RWPE1 (cell line): Measurements from ENCODE around the gene BIRC3.

Experiments
- CTCF ChIA-PET: fragments of 350-600 bp; sonication (Branson Sonifier 250); formaldehyde crosslinking; extraction: SDS; loops from one replicate; lab custom pipeline; 2021; lab: Yijun Ruan, JAX
- POLR2A ChIA-PET: fragments of 400-600 bp; formaldehyde crosslinking; extraction: SDS; loops from one replicate; lab custom pipeline; 2020; ENCODE audit warnings: antibody characterized with exemption; ENCODE audit not compliant: low non-redundant PET; lab: Yijun Ruan, JAX
- DNase-seq: peaks from one replicate; pipeline ENCODE4 v3.0.0; 2012; ENCODE audit warnings: low spot score
- H3K27ac ChIP-seq: fragments of 450-650 bp; 2 replicates; pipeline ENCODE4 v1.5.1; 2017
- TF ChIP-seq, protein P1 (sequence below): fragments of 450-650 bp; conservative IDR thresholded peaks from 2 replicates; pipeline ENCODE4 v1.5.1; 2017; ENCODE audit warnings: low read depth, mild to moderate bottlenecking

The BIRC3 gene

DNA sequence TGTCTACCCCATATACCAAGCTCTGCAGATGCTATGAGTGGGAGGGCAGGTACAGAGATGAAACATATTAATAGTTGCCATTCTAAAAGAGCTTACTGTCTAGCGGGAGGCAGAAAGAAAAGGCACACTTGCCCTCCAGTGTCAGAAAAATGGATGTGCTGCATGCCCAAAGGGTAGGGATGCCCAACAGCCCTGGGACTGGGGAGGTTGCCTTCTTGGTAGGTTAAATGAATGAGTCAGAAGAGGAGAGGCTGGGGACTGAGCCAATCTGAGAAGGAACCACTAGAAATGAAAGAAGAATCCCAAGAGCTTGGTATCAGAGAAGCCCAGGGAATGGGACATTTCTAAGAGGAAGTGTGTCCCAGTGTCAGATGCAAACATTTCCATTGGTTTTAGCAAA is 1.2 kb downstream of the BIRC3 start:
- H3K27ac ChIP-seq = no peak overlapping the region
- ChIA-PET CTCF (interaction anchor here (1.3 kb wide), 1 partner anchor 23 kb away, joined by 4 read pairs; no protein-coding TSS in a partner anchor), POLR2A (no interaction called here)
- no peak for DNase-seq
- TF ChIP-seq, protein P1, sequence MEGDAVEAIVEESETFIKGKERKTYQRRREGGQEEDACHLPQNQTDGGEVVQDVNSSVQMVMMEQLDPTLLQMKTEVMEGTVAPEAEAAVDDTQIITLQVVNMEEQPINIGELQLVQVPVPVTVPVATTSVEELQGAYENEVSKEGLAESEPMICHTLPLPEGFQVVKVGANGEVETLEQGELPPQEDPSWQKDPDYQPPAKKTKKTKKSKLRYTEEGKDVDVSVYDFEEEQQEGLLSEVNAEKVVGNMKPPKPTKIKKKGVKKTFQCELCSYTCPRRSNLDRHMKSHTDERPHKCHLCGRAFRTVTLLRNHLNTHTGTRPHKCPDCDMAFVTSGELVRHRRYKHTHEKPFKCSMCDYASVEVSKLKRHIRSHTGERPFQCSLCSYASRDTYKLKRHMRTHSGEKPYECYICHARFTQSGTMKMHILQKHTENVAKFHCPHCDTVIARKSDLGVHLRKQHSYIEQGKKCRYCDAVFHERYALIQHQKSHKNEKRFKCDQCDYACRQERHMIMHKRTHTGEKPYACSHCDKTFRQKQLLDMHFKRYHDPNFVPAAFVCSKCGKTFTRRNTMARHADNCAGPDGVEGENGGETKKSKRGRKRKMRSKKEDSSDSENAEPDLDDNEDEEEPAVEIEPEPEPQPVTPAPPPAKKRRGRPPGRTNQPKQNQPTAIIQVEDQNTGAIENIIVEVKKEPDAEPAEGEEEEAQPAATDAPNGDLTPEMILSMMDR = no peak

DNA sequence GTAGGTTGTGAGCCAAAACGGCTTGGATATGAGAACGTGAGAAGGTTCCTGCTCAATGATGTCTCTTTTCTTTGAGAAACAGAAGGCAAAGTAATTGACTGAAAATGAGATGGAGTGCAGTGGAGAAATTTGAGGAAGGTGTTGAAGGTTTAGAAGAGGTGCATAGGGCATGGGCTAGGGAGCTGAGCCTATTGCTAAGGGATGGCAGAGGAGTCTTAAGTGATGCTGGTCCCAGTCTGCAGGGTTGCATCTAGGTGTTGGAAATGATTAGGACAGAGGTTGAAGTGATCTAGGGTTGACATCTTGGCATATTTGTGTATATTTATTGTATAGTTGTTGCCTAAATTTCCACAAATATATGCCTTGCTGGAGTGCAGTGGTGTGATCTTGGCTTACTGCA is 2.3 kb downstream of the BIRC3 start:
- DNase-seq = no peak
- no peak overlapping the region for H3K27ac ChIP-seq
- ChIA-PET CTCF (no interaction called here), POLR2A (no interaction called here)
- TF ChIP-seq, protein P1 = no peak

DNA sequence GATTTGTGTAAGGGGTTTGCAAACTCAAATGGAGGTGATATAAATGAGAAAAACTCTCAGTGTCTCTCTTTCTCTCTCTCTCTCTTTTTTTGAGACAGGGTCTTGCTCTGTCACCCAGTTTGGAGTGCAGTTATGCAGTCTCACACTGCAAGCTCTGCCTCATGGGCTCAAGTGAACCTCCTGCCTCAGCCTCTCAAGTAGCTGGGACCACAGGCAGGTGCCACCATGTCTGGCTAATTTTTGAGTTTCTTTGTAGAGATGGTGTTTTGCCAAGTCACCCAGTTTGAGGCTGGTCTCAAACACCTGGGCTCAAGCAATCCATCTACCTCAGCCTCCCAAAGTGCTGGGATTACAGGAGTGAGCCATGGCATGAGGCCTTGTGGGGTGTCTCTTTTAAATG is 2.9 kb downstream of the BIRC3 start:
- POLR2A ChIA-PET = no interaction called here
- H3K27ac ChIP-seq = no peak overlapping the region
- CTCF ChIA-PET = no interaction called here
- TF ChIP-seq, protein P1 = no peak
- DNase-seq = no peak

DNA sequence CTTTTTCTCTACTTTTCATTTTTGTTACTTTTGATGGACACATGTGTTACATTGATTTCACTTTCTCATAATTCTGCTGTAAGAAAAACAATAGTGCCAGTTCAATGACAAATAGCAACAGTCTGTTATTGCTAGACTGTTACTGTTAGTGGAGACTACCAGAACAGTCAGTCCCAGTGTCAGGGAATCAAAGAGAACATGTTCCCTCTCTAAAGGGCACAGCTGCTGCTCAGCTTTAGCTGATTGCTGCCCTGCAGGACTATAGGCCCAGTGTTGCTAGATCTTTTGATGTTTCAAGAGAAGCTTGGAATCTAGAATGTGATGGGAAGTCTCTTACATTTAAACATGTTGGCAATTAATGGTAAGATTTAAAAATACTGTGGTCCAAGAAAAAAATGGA is 3.4 kb downstream of the BIRC3 start:
- TF ChIP-seq, protein P1 = no peak
- POLR2A ChIA-PET = no interaction called here
- H3K27ac ChIP-seq = no peak overlapping the region
- no peak for DNase-seq
- CTCF ChIA-PET = interaction anchor here (0.7 kb wide), 1 partner anchor 26 kb away, joined by 3 read pairs; no protein-coding TSS in a partner anchor

- ChIA-PET POLR2A (no interaction called here), CTCF (no interaction called here)
- no peak overlapping the region for H3K27ac ChIP-seq
- DNase-seq = no peak
- TF ChIP-seq, protein P1 = no peak
Observed at GRCh38 chr11:102322560-102322959, 5.3 kb downstream of the BIRC3 start.

DNA sequence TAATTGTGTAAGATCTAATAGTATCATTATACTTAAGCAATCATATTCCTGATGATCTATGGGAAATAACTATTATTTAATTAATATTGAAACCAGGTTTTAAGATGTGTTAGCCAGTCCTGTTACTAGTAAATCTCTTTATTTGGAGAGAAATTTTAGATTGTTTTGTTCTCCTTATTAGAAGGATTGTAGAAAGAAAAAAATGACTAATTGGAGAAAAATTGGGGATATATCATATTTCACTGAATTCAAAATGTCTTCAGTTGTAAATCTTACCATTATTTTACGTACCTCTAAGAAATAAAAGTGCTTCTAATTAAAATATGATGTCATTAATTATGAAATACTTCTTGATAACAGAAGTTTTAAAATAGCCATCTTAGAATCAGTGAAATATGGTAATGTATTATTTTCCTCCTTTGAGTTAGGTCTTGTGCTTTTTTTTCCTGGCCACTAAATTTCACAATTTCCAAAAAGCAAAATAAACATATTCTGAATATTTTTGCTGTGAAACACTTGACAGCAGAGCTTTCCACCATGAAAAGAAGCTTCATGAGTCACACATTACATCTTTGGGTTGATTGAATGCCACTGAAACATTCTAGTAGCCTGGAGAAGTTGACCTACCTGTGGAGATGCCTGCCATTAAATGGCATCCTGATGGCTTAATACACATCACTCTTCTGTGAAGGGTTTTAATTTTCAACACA is 6.4 kb downstream of the BIRC3 start:
- POLR2A ChIA-PET = no interaction called here
- CTCF ChIA-PET = interaction anchor here (0.6 to 0.7 kb wide), 3 partner anchors 18 to 1445 kb away, joined by 3 read pairs; no protein-coding TSS in a partner anchor
- no peak overlapping the region for H3K27ac ChIP-seq
- TF ChIP-seq, protein P1 = no peak
- DNase-seq = no peak
